Stimulated activated naive CD8-positive, alpha-beta T cell treated with anti-CD3 and anti-CD28 coated beads, Interleukin-15, amount 100 ng/mL, for 72 hours (primary cell): ENCODE measurements around the gene EVI2A.
"Not testable (repeated sequence)": the region's sequence is repeated elsewhere in the genome, so short reads cannot be mapped to it uniquely, and the experiment has no call there.

Experiments
- ATAC-seq: fragments of 150-1000 bp; cut with Tn5 transposase; 2 replicates; pipeline ENCODE4 v1.10.0; 2021; ENCODE audit warnings: mild to moderate bottlenecking, moderate library complexity
- DNase-seq, 2 donors: peaks; one replicate each; pipeline ENCODE4 v3.0.0; 2021 to 2022
- H3K27ac Mint-ChIP-seq, 2 donors: one replicate each; pipeline ENCODE4 v1.8.0; 2022; ENCODE audit warnings: mild to moderate bottlenecking in 2 of 2, mixed read lengths in 2 of 2, moderate library complexity in 2 of 2
- H3K27me3 Mint-ChIP-seq: one replicate; pipeline ENCODE4 v1.8.0; 2022; ENCODE audit warnings: mixed read lengths
- H3K4me1 Mint-ChIP-seq: one replicate; pipeline ENCODE4 v1.8.0; 2022; ENCODE audit warnings: mild to moderate bottlenecking, mixed read lengths
- H3K4me3 Mint-ChIP-seq, 2 donors: one replicate each; pipeline ENCODE4 v1.8.0; 2022; ENCODE audit warnings: mild to moderate bottlenecking in 2 of 2, mixed read lengths in 2 of 2, moderate library complexity in 1 of 2
- H3K9me3 Mint-ChIP-seq, 2 donors: one replicate each; pipeline ENCODE4 v1.8.0; 2022; ENCODE audit warnings: mixed read lengths in 2 of 2

EVI2A gene

GRCh38 chr17:31296142-31296541 is 25.3 kb downstream of the EVI2A start:
- DNase-seq (no peak), ATAC-seq (no peak)
- Mint-ChIP-seq H3K4me3 (no peak overlapping the region), H3K4me1 (peaks cover 24% of the 10 kb centered on the region), H3K27me3 (no peaks in the 10 kb centered on the region), H3K27ac (no peak overlapping the region), H3K9me3 (no peaks in the 10 kb centered on the region)

- Mint-ChIP-seq H3K4me3 (no peak overlapping the region), H3K27me3 (no peaks in the 10 kb centered on the region)
- ATAC-seq = no peak
Measured at GRCh38 chr17:31295489-31295871, 25.9 kb downstream of the EVI2A start.

GRCh38 chr17:31294820-31295488 is 26.5 kb downstream of the EVI2A start:
- DNase-seq = no peak
- no peak for ATAC-seq
- peaks cover 20% of the 10 kb centered on the region for H3K4me1 Mint-ChIP-seq
- H3K9me3 Mint-ChIP-seq = no peaks in the 10 kb centered on the region
- no peak overlapping the region for H3K4me3 Mint-ChIP-seq
- H3K27me3 Mint-ChIP-seq = no peaks in the 10 kb centered on the region
- no peak overlapping the region for H3K27ac Mint-ChIP-seq

More at GRCh38 chr17:31295489-31295871, 25.9 kb downstream of the EVI2A start:
- DNase-seq = no peak
- H3K4me1 Mint-ChIP-seq = peaks cover 19% of the 10 kb centered on the region
- no peaks in the 10 kb centered on the region for H3K9me3 Mint-ChIP-seq
- H3K27ac Mint-ChIP-seq = no peak overlapping the region

- peaks cover 15% of the 10 kb centered on the region for H3K4me1 Mint-ChIP-seq
- no peak overlapping the region for H3K4me3 Mint-ChIP-seq
- no peaks in the 10 kb centered on the region for H3K27me3 Mint-ChIP-seq
Measured at GRCh38 chr17:31294231-31294630, 27.2 kb downstream of the EVI2A start.

GRCh38 chr17:31293581-31293980 is 27.8 kb downstream of the EVI2A start:
- Mint-ChIP-seq H3K9me3 (no peaks in the 10 kb centered on the region), H3K4me1 (peaks cover 21% of the 10 kb centered on the region)

More at GRCh38 chr17:31294231-31294630, 27.2 kb downstream of the EVI2A start:
- no peaks in the 10 kb centered on the region for H3K9me3 Mint-ChIP-seq
- H3K27ac Mint-ChIP-seq = no peak overlapping the region
- DNase-seq = no peak
- ATAC-seq = no peak

GRCh38 chr17:31291820-31292219 is 29.6 kb downstream of the EVI2A start:
- H3K4me3 Mint-ChIP-seq = no peak overlapping the region
- ATAC-seq (no peak), DNase-seq (no peak)
- H3K9me3 Mint-ChIP-seq = no peaks in the 10 kb centered on the region
- H3K27ac Mint-ChIP-seq = no peak overlapping the region
- H3K27me3 Mint-ChIP-seq = no peaks in the 10 kb centered on the region
- peaks cover 26% of the 10 kb centered on the region for H3K4me1 Mint-ChIP-seq

More at GRCh38 chr17:31293581-31293980, 27.8 kb downstream of the EVI2A start:
- DNase-seq (no peak), ATAC-seq (no peak)
- no peaks in the 10 kb centered on the region for H3K27me3 Mint-ChIP-seq
- no peak overlapping the region for H3K4me3 Mint-ChIP-seq
- H3K27ac Mint-ChIP-seq = no peak overlapping the region

- no peak overlapping the region for H3K27ac Mint-ChIP-seq
- DNase-seq = no peak
- H3K27me3 Mint-ChIP-seq = no peaks in the 10 kb centered on the region
- no peak overlapping the region for H3K4me3 Mint-ChIP-seq
- peaks cover 19% of the 10 kb centered on the region for H3K4me1 Mint-ChIP-seq
- no peaks in the 10 kb centered on the region for H3K9me3 Mint-ChIP-seq
- no peak for ATAC-seq
Measured at GRCh38 chr17:31289790-31290189, 31.6 kb downstream of the EVI2A start.

GRCh38 chr17:31287932-31288331 is 33.5 kb downstream of the EVI2A start:
- not testable (repeated sequence) for ATAC-seq, H3K4me3 Mint-ChIP-seq, DNase-seq, H3K9me3 Mint-ChIP-seq, H3K27ac Mint-ChIP-seq, H3K27me3 Mint-ChIP-seq
- peaks cover 18% of the 10 kb centered on the region for H3K4me1 Mint-ChIP-seq

- ATAC-seq (no peak), DNase-seq (no peak)
- Mint-ChIP-seq H3K9me3 (no peaks in the 10 kb centered on the region), H3K27ac (no peak overlapping the region), H3K4me1 (peaks cover 18% of the 10 kb centered on the region), H3K27me3 (no peaks in the 10 kb centered on the region), H3K4me3 (no peak overlapping the region)
Measured at GRCh38 chr17:31286587-31286986, 34.8 kb downstream of the EVI2A start.

GRCh38 chr17:31283841-31284240 is 37.6 kb downstream of the EVI2A start:
- no peak overlapping the region for H3K4me3 Mint-ChIP-seq
- DNase-seq = no peak
- H3K27me3 Mint-ChIP-seq = no peaks in the 10 kb centered on the region
- peaks cover 7% of the 10 kb centered on the region for H3K4me1 Mint-ChIP-seq
- H3K27ac Mint-ChIP-seq = no peak overlapping the region
- no peaks in the 10 kb centered on the region for H3K9me3 Mint-ChIP-seq
- no peak for ATAC-seq

- Mint-ChIP-seq H3K27ac (no peak overlapping the region), H3K27me3 (no peaks in the 10 kb centered on the region)
Measured at GRCh38 chr17:31281061-31281460, 40.4 kb downstream of the EVI2A start.

GRCh38 chr17:31279401-31279800 is 42.0 kb downstream of the EVI2A start:
- ATAC-seq (no peak), DNase-seq (no peak)
- no peaks in the 10 kb centered on the region for H3K9me3 Mint-ChIP-seq
- H3K4me3 Mint-ChIP-seq = no peak overlapping the region
- no peaks in the 10 kb centered on the region for H3K27me3 Mint-ChIP-seq
- H3K27ac Mint-ChIP-seq = no peak overlapping the region
- H3K4me1 Mint-ChIP-seq = no peaks in the 10 kb centered on the region

More at GRCh38 chr17:31281061-31281460, 40.4 kb downstream of the EVI2A start:
- DNase-seq = no peak
- H3K4me1 Mint-ChIP-seq = no peaks in the 10 kb centered on the region
- no peaks in the 10 kb centered on the region for H3K9me3 Mint-ChIP-seq
- no peak overlapping the region for H3K4me3 Mint-ChIP-seq
- no peak for ATAC-seq

GRCh38 chr17:31275116-31275515 is 46.3 kb downstream of the EVI2A start:
- DNase-seq = no peak
- peak overlapping the region in 1 of 2 donors; percentile 35 for H3K27ac Mint-ChIP-seq

GRCh38 chr17:31274252-31274651 is 47.2 kb downstream of the EVI2A start:
- H3K9me3 Mint-ChIP-seq = no peaks in the 10 kb centered on the region
- H3K4me1 Mint-ChIP-seq = no peaks in the 10 kb centered on the region
- no peak overlapping the region for H3K27ac Mint-ChIP-seq
- DNase-seq (no peak), ATAC-seq (no peak)
- no peak overlapping the region for H3K4me3 Mint-ChIP-seq
- H3K27me3 Mint-ChIP-seq = no peaks in the 10 kb centered on the region

More at GRCh38 chr17:31275116-31275515, 46.3 kb downstream of the EVI2A start:
- H3K27me3 Mint-ChIP-seq = no peaks in the 10 kb centered on the region
- no peaks in the 10 kb centered on the region for H3K9me3 Mint-ChIP-seq
- no peak overlapping the region for H3K4me3 Mint-ChIP-seq
- H3K4me1 Mint-ChIP-seq = no peaks in the 10 kb centered on the region
- ATAC-seq = no peak

- no peak overlapping the region for H3K27ac Mint-ChIP-seq
- no peak for DNase-seq
- no peaks in the 10 kb centered on the region for H3K4me1 Mint-ChIP-seq
- no peaks in the 10 kb centered on the region for H3K27me3 Mint-ChIP-seq
- ATAC-seq = no peak
- H3K9me3 Mint-ChIP-seq = no peaks in the 10 kb centered on the region
- no peak overlapping the region for H3K4me3 Mint-ChIP-seq
Measured at GRCh38 chr17:31273516-31273915, 47.9 kb downstream of the EVI2A start.

- Mint-ChIP-seq H3K27me3 (no peaks in the 10 kb centered on the region), H3K4me3 (no peak overlapping the region), H3K4me1 (no peaks in the 10 kb centered on the region), H3K9me3 (no peaks in the 10 kb centered on the region), H3K27ac (no peak overlapping the region)
- no peak for ATAC-seq
- DNase-seq = no peak
Measured at GRCh38 chr17:31272803-31273202, 48.6 kb downstream of the EVI2A start.

GRCh38 chr17:31272236-31272635 is 49.2 kb downstream of the EVI2A start:
- Mint-ChIP-seq H3K27me3 (no peaks in the 10 kb centered on the region), H3K27ac (no peak overlapping the region), H3K4me1 (no peaks in the 10 kb centered on the region), H3K9me3 (no peaks in the 10 kb centered on the region), H3K4me3 (no peak overlapping the region)
- no peak for DNase-seq
- no peak for ATAC-seq
